Endodermal cell (in vitro differentiated cells): ENCODE results near the gene SEPTIN11. TPM values are rescaled to one million over a fixed set of nuclear protein-coding genes. Genes with fewer than 3 reads are reported as not detected.

ENCODE experiments used
- DNase-seq: peaks from one replicate; pipeline ENCODE4 v3.0.0-alpha.2; 2017
- H3K27ac ChIP-seq: 2 replicates; pipeline ENCODE4 v1.5.1; 2013; ENCODE audit warnings: mild to moderate bottlenecking, low read depth, low read length, moderate library complexity
- H3K27me3 ChIP-seq: 2 replicates; pipeline ENCODE4 v1.6.1; 2013; ENCODE audit warnings: mild to moderate bottlenecking, low read length, moderate library complexity; ENCODE audit not compliant: insufficient read depth, control insufficient read depth, poor library complexity, severe bottlenecking
- H3K36me3 ChIP-seq: 2 replicates; pipeline ENCODE4 v1.7.0; 2013; ENCODE audit warnings: mild to moderate bottlenecking, low read length, moderate library complexity; ENCODE audit not compliant: control insufficient read depth, insufficient read depth
- H3K4me1 ChIP-seq: one replicate; pipeline ENCODE4 v1.7.0; 2013; ENCODE audit warnings: low read length; ENCODE audit not compliant: control insufficient read depth, insufficient read depth
- H3K4me3 ChIP-seq: 2 replicates; pipeline ENCODE4 v1.5.1; 2013; ENCODE audit warnings: mild to moderate bottlenecking, low read length, moderate library complexity
- H3K9ac ChIP-seq: 2 replicates; pipeline ENCODE4 v1.6.1; 2013; ENCODE audit warnings: mild to moderate bottlenecking, low read length, moderate library complexity; ENCODE audit not compliant: poor library complexity, severe bottlenecking; ENCODE audit errors: extremely low read depth
- H3K9me3 ChIP-seq: 2 replicates; pipeline ENCODE4 v1.6.1; 2013; ENCODE audit warnings: mild to moderate bottlenecking, low read length, moderate library complexity; ENCODE audit not compliant: control insufficient read depth
- H3K27ac Mint-ChIP-seq: 2 replicates; pipeline ENCODE4 v1.8.0; 2020; ENCODE audit warnings: mixed read lengths
- H3K27me3 Mint-ChIP-seq: 2 replicates; pipeline ENCODE4 v1.8.0; 2021; ENCODE audit warnings: mild to moderate bottlenecking, mixed read lengths; ENCODE audit not compliant: insufficient read depth
- H3K36me3 Mint-ChIP-seq: 2 replicates; pipeline ENCODE4 v1.8.0; 2020; ENCODE audit warnings: low read depth, mixed read lengths
- H3K4me1 Mint-ChIP-seq: 2 replicates; pipeline ENCODE4 v1.8.0; 2020; ENCODE audit warnings: mixed read lengths
- H3K4me3 Mint-ChIP-seq: 2 replicates; pipeline ENCODE4 v1.8.0; 2020; ENCODE audit warnings: mild to moderate bottlenecking, moderate library complexity, mixed read lengths
- H3K9me3 Mint-ChIP-seq: 2 replicates; pipeline ENCODE4 v1.8.0; 2020; ENCODE audit warnings: mild to moderate bottlenecking, mixed read lengths
- CTCF ChIP-seq: fragments of 200-600 bp; sonication (generic); conservative IDR thresholded peaks from 2 replicates; pipeline ENCODE4 v1.5.0; 2021; ENCODE audit warnings: antibody characterized with exemption, mild to moderate bottlenecking
- WGBS, 2 experiments: methylation state at CpG; one replicate each; pipeline versions ENCODE4 v1.1.5 to v1.1.7; 2013; ENCODE audit warnings: missing lambda C conversion rate in 2 of 2, mixed read lengths in 1 of 2; ENCODE audit not compliant: insufficient coverage in 1 of 2, insufficient read length in 1 of 2; 5-methylcytosine and 5-hydroxymethylcytosine counted together
- total RNA-seq, 2 donors: library from RNA; stranded (reverse); fragmentation: NEBNext Ultra II Directional in 1 of 2; extraction: Animal tissue kit (Norgen Biotek cat#: 25700) in 1 of 2; gene quantifications; 2 replicates in 1 of 2; 3 replicates in 1 of 2; pipeline ENCODE4 v1.2.1, GENCODE V29; 2021

Gene SEPTIN11
- total RNA-seq, 2 donors from 2014 or later: 102 to 116 TPM

- Mint-ChIP-seq H3K27me3 (peaks cover 10% of the 10 kb centered on the region), H3K9me3 (no peaks in the 10 kb centered on the region), H3K4me3 (peak overlapping the region; percentile 88), H3K4me1 (peaks cover 32% of the 10 kb centered on the region), H3K27ac (no peak overlapping the region), H3K36me3 (no peaks in the 10 kb centered on the region)
- H3K9ac ChIP-seq: peak overlapping the region; percentile 75
- H3K36me3 ChIP-seq: no peaks in the 10 kb centered on the region
- no peaks in the 10 kb centered on the region for H3K27me3 ChIP-seq
- no peak overlapping the region for H3K27ac ChIP-seq
- no peaks in the 10 kb centered on the region for H3K9me3 ChIP-seq
- peaks cover 8% of the 10 kb centered on the region for H3K4me1 ChIP-seq
- WGBS, 2 experiments: 81% methylated on average over 4 of the region's 5 CpGs; no CpG with 5 or more reads in 1 of the 2 experiments
- TF ChIP-seq CTCF: no peak
- no peak for DNase-seq
- H3K4me3 ChIP-seq: peak overlapping the region; percentile 88
Measured at GRCh38 chr4:76951672-76952010, 2.1 kb downstream of the SEPTIN11 start.

GRCh38 chr4:76952071-76952470 is 2.5 kb downstream of the SEPTIN11 start:
- peaks cover 10% of the 10 kb centered on the region for H3K27me3 Mint-ChIP-seq
- no peaks in the 10 kb centered on the region for H3K36me3 ChIP-seq
- no peak overlapping the region for H3K9ac ChIP-seq
- 84% methylated on average over 4 of the region's 4 CpGs; no CpG with 5 or more reads in 1 of the 2 experiments for WGBS, 2 experiments
- H3K27ac ChIP-seq: no peak overlapping the region
- no peaks in the 10 kb centered on the region for H3K36me3 Mint-ChIP-seq
- H3K9me3 ChIP-seq: no peaks in the 10 kb centered on the region
- H3K4me1 Mint-ChIP-seq: peaks cover 33% of the 10 kb centered on the region
- H3K4me3 Mint-ChIP-seq: no peak overlapping the region
- peaks cover 10% of the 10 kb centered on the region for H3K4me1 ChIP-seq
- no peak for DNase-seq
- TF ChIP-seq CTCF: no peak
- H3K27me3 ChIP-seq: no peaks in the 10 kb centered on the region
- H3K9me3 Mint-ChIP-seq: no peaks in the 10 kb centered on the region
- H3K27ac Mint-ChIP-seq: no peak overlapping the region
- peak overlapping the region; percentile 88 for H3K4me3 ChIP-seq

GRCh38 chr4:76952656-76953582 is 3.4 kb downstream of the SEPTIN11 start:
- Histone ChIP-seq H3K27ac (no peak overlapping the region), H3K36me3 (no peaks in the 10 kb centered on the region), H3K27me3 (no peaks in the 10 kb centered on the region), H3K9ac (no peak overlapping the region), H3K4me1 (peaks cover 14% of the 10 kb centered on the region), H3K9me3 (no peaks in the 10 kb centered on the region), H3K4me3 (peak overlapping the region; percentile 88)
- Mint-ChIP-seq H3K9me3 (no peaks in the 10 kb centered on the region), H3K36me3 (no peaks in the 10 kb centered on the region), H3K27me3 (peaks cover 9% of the 10 kb centered on the region), H3K4me3 (no peak overlapping the region), H3K27ac (no peak overlapping the region), H3K4me1 (peaks cover 39% of the 10 kb centered on the region)
- TF ChIP-seq CTCF: no peak
- DNase-seq: no peak
- WGBS, 2 experiments: 95 to 100% methylated on average over 2 to 4 of the region's 4 CpGs
